Natural killer cell (primary cell): ENCODE measurements around the gene FAM43B. TPM values are rescaled to one million over a fixed set of nuclear protein-coding genes. Genes with fewer than 3 reads are reported as not detected.

Experiments used
- ATAC-seq, 3 donors: fragments of 150-1000 bp in 2 of 3; fragments of 200-7000 bp in 1 of 3; cut with Tn5 transposase; 1 replicate in 1 of 3; 2 replicates in 2 of 3; pipeline ENCODE4 v1.10.0; 2021; ENCODE audit warnings: mild to moderate bottlenecking in 2 of 3, moderate library complexity in 2 of 3
- DNase-seq, 2 donors: peaks; one replicate each; pipeline versions ENCODE4 v3.0.0 to v3.0.0-alpha.2; 2013 to 2021; ENCODE audit warnings: mixed read lengths in 1 of 2
- H3K27ac ChIP-seq: one replicate; pipeline ENCODE4 v1.5.1; 2013; ENCODE audit warnings: mild to moderate bottlenecking, low read length
- H3K27me3 ChIP-seq: one replicate; pipeline ENCODE4 v1.6.1; 2013; ENCODE audit warnings: low read length; ENCODE audit not compliant: control insufficient read depth, insufficient read depth
- H3K36me3 ChIP-seq: one replicate; pipeline ENCODE4 v1.6.1; 2013; ENCODE audit warnings: low read length; ENCODE audit not compliant: control insufficient read depth, insufficient read depth
- H3K4me1 ChIP-seq: one replicate; pipeline ENCODE4 v1.6.1; 2013; ENCODE audit warnings: low read length; ENCODE audit not compliant: control insufficient read depth, insufficient read depth
- H3K4me3 ChIP-seq: one replicate; pipeline ENCODE4 v1.5.1; 2013; ENCODE audit warnings: low read length
- H3K9me3 ChIP-seq: one replicate; pipeline ENCODE4 v1.6.1; 2013; ENCODE audit warnings: low read length; ENCODE audit not compliant: control insufficient read depth, insufficient read depth
- H3K27ac Mint-ChIP-seq, 2 donors: one replicate each; pipeline ENCODE4 v1.8.0; 2022; ENCODE audit warnings: mild to moderate bottlenecking in 2 of 2, mixed read lengths in 2 of 2, moderate library complexity in 1 of 2
- H3K27me3 Mint-ChIP-seq, 2 donors: one replicate each; pipeline ENCODE4 v1.8.0; 2022; ENCODE audit warnings: low read depth in 2 of 2, mixed read lengths in 2 of 2
- H3K36me3 Mint-ChIP-seq: one replicate; pipeline ENCODE4 v1.8.0; 2022; ENCODE audit warnings: mixed read lengths
- H3K4me1 Mint-ChIP-seq, 2 donors: one replicate each; pipeline ENCODE4 v1.8.0; 2022; ENCODE audit warnings: mixed read lengths in 2 of 2
- H3K4me3 Mint-ChIP-seq: one replicate; pipeline ENCODE4 v1.8.0; 2022; ENCODE audit warnings: mild to moderate bottlenecking, moderate library complexity, mixed read lengths
- H3K9me3 Mint-ChIP-seq, 2 donors: one replicate each; pipeline ENCODE4 v1.8.0; 2022; ENCODE audit warnings: mixed read lengths in 2 of 2
- WGBS: methylation state at CpG from one replicate; pipeline ENCODE4 v1.1.7; 2013; ENCODE audit warnings: missing lambda C conversion rate; ENCODE audit not compliant: insufficient coverage; 5-methylcytosine and 5-hydroxymethylcytosine counted together
- intact Hi-C: fragments of 100-400 bp; cut with micrococcal nuclease; formaldehyde crosslinking; loops from one replicate; pipeline ENCODE4 v1.14.2; 2022
- total RNA-seq, 4 donors: library from RNA; stranded (reverse); fragments of 120-200 nt in 1 of 4; gene quantifications; one replicate each; pipeline versions ENCODE4 v1.2.3 to v1.2.4, GENCODE V29; 2013 to 2022
- TF ChIP-seq, protein P1 (sequence below): fragments of 200-600 bp; IDR thresholded peaks from one replicate; pipeline ENCODE4 v1.8.0; 2022; ENCODE audit warnings: antibody characterized with exemption

FAM43B gene
- total RNA-seq, 3 donors from 2014 or later (not counting 1 experiment from before 2014, with no cell fraction given): not detected

DNA sequence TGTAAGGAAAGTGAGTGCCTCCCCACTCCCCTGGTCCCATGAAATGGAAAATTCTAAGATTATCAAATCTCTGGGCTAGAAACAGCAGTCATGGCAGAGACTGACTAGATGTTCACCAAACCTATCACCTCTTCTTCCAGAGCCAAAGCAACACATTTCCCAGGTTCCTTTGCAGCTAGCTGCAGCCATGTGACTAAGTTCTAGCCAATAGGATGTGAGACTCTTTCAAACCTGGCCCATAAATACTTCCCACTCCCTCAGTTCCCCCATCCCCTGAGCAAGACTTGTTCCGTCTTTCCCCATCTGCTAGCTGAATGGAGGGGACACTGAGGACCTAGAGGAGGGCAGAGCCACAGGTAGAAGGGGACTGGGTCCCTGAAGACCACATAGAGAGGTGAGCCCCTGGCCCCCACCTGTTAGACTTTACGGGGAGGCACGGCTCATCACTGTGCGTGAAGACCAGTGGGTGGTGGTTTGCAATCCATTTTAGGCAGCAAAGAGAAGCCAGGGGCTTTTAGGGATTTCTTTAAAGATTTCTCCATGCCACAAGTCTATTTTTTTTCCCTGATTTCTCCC lies 17.2 kb downstream of the FAM43B start:
- DNase-seq: no peak
- Mint-ChIP-seq H3K9me3 (no peaks in the 10 kb centered on the region), H3K27ac (no peak overlapping the region), H3K4me1 (no peaks in the 10 kb centered on the region), H3K36me3 (no peaks in the 10 kb centered on the region), H3K27me3 (peaks cover 12 to 22% of the 10 kb centered on the region in 2 donors), H3K4me3 (no peak overlapping the region)
- Histone ChIP-seq H3K4me3 (no peak overlapping the region), H3K36me3 (no peaks in the 10 kb centered on the region), H3K27me3 (no peaks in the 10 kb centered on the region), H3K4me1 (no peaks in the 10 kb centered on the region), H3K27ac (no peak overlapping the region), H3K9me3 (peaks cover 3% of the 10 kb centered on the region)
- TF ChIP-seq, protein P1, sequence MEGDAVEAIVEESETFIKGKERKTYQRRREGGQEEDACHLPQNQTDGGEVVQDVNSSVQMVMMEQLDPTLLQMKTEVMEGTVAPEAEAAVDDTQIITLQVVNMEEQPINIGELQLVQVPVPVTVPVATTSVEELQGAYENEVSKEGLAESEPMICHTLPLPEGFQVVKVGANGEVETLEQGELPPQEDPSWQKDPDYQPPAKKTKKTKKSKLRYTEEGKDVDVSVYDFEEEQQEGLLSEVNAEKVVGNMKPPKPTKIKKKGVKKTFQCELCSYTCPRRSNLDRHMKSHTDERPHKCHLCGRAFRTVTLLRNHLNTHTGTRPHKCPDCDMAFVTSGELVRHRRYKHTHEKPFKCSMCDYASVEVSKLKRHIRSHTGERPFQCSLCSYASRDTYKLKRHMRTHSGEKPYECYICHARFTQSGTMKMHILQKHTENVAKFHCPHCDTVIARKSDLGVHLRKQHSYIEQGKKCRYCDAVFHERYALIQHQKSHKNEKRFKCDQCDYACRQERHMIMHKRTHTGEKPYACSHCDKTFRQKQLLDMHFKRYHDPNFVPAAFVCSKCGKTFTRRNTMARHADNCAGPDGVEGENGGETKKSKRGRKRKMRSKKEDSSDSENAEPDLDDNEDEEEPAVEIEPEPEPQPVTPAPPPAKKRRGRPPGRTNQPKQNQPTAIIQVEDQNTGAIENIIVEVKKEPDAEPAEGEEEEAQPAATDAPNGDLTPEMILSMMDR: no peak
- intact Hi-C loops: no loop called here
- ATAC-seq: no peak
- 94% methylated on average over 4 of the region's 4 CpGs for WGBS

DNA sequence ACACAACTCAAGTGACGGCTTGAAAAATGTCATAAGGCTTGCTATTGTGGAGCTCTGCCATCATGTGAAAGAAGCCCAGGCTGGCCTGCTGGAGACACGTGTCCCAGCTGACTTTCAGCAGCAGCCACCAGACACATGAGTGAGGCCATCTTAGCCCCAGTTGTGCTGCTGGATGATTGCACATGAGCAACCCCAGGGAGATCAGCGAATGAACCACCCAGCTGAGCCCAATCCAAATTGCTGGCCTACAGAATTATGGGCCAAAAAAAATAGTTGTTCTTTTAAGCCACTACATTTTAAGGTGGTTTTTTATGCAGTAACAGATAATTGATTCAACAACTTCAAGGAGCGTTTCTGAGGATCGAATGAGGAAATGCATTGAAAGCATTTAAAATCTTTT lies 19.1 kb downstream of the FAM43B start:
- Histone ChIP-seq H3K27ac (no peak overlapping the region), H3K27me3 (no peaks in the 10 kb centered on the region), H3K36me3 (no peaks in the 10 kb centered on the region), H3K4me1 (no peaks in the 10 kb centered on the region), H3K4me3 (no peak overlapping the region), H3K9me3 (peaks cover 3% of the 10 kb centered on the region)
- TF ChIP-seq, protein P1: no peak
- no peak overlapping the region for H3K4me3 Mint-ChIP-seq
- H3K27me3 Mint-ChIP-seq: peaks cover 12 to 20% of the 10 kb centered on the region in 2 donors
- intact Hi-C loops: no loop called here
- H3K36me3 Mint-ChIP-seq: no peaks in the 10 kb centered on the region
- WGBS: 92% methylated on average over 5 of the region's 5 CpGs
- DNase-seq: no peak
- H3K9me3 Mint-ChIP-seq: no peaks in the 10 kb centered on the region
- no peaks in the 10 kb centered on the region for H3K4me1 Mint-ChIP-seq
- no peak for ATAC-seq
- no peak overlapping the region for H3K27ac Mint-ChIP-seq

DNA sequence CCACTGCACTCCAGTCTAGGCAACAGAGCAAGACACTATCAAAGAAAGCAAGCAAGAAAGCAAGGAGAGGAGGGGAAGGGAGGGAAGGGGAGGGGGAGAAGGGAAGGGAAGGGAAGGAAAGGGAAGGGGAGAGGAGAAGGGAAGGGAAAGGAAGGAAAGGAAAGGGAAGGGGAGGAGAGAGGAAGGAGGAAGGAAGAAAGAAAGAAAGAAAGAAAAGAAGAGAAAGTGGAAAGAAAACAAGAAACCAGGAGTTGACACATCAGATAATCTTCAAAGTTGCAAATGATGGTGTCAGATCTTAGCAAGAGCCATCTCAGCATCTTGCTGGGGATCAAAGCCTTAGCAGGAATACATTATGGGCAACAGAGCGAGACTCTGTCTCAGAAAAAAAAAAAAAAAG lies 21.6 kb downstream of the FAM43B start:
- no peaks in the 10 kb centered on the region for H3K9me3 Mint-ChIP-seq
- Histone ChIP-seq H3K36me3 (no peaks in the 10 kb centered on the region), H3K4me3 (no peak overlapping the region), H3K9me3 (peaks cover 3% of the 10 kb centered on the region), H3K27ac (no peak overlapping the region), H3K27me3 (no peaks in the 10 kb centered on the region), H3K4me1 (no peaks in the 10 kb centered on the region)
- H3K27me3 Mint-ChIP-seq: peaks cover 12 to 20% of the 10 kb centered on the region in 2 donors
- ATAC-seq: no peak
- TF ChIP-seq, protein P1: no peak
- H3K4me3 Mint-ChIP-seq: no peak overlapping the region
- DNase-seq: no peak
- WGBS: 57% methylated on average over 1 of the region's 1 CpG
- no peaks in the 10 kb centered on the region for H3K36me3 Mint-ChIP-seq
- no peaks in the 10 kb centered on the region for H3K4me1 Mint-ChIP-seq
- H3K27ac Mint-ChIP-seq: no peak overlapping the region
- intact Hi-C loops: loop anchor here (2.0 kb wide), 1 partner anchor 67 kb away; no protein-coding TSS in a partner anchor
